Endothelial cell of hepatic sinusoid (primary cell): ENCODE results near the gene NOL7.

Experiments used
- in situ Hi-C: cut with HindIII; loops from 2 replicates; pipeline ENCODE4 v1.10.0; 2017; ENCODE audit warnings: low sequenced_read_pairs

NOL7 gene

DNA sequence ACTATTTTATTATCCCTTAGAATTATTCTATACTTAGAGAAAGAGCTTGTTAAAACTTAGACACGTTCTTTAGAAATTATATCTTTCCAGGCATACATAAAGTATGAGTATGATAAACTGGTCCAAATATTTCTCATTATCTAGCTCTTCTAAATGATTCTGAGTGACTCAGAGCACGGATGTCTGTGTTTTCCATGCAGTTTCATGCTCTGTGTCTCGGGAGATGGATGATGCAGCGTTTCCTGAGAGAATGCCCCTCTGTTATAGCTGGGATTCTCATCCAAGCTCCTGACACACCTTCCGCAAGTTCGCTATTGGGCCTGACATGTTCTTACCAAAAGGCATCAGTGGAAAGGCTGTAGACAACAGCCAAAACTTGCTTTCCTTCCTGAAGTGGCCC lies 21.4 kb upstream of the NOL7 start:
- in situ Hi-C loops = no loop called here

DNA sequence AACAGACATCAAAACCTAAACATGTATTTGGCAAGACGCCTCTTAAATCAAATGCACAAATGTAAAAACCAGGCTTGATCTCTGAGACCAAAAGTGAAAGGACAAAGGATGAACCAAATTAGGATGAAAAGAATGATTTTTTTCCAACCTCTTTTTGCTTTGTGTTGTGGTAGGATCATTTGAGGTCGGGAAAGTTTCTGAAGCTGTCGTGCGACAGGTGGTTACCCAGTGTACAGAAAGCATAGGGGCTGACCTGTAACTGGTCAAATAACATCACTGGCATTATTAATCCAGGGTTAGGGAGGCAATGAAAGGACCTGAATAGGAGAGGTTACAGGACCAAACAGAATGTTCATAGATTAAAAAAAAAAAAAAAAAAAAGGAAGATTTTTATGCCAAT lies 18.1 kb upstream of the NOL7 start:
- in situ Hi-C loops = no loop called here

DNA sequence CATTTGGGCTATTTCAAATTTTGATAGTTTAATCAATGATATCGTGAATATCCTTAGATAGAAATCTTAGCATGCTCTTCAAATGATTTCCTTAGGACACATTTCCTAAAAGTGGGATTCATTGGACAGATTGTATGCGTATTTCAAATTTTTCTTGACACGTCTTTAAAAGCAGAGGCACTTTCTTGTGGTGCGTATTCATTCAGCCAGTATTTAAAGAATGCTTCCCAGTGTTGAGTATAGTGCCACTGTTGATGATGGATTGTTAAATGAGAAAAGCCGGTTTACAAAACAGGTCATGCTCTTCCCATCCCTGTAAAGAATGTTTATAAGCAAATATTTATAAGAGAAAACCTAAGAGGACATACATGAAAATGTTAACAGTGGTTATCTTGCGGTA lies 15.1 kb upstream of the NOL7 start:
- in situ Hi-C loops = loop anchor here (5.0 kb wide), 2 partner anchors 38 to 93 kb away; no protein-coding TSS in a partner anchor

DNA sequence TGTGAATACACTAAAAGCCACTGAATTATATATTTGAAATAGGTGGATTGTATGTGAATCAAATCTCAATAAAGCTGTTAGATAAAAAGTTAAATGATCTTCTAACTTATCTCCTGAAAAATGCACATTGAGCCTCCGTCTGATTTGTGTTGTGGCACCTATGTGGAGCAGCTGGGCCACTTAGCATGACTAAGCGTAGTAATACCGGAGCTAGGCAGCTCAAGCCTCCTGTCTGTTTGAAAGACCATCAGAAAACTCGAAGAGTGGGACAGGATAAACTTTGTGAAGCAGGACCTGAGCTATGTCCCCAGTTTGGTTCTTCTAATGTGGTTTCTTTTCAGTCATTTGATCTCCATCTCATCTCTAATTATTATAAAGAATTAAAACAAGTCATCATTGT lies 11.0 kb upstream of the NOL7 start:
- in situ Hi-C loops = loop anchor here (5.0 kb wide), 2 partner anchors 42 to 97 kb away; no protein-coding TSS in a partner anchor

DNA sequence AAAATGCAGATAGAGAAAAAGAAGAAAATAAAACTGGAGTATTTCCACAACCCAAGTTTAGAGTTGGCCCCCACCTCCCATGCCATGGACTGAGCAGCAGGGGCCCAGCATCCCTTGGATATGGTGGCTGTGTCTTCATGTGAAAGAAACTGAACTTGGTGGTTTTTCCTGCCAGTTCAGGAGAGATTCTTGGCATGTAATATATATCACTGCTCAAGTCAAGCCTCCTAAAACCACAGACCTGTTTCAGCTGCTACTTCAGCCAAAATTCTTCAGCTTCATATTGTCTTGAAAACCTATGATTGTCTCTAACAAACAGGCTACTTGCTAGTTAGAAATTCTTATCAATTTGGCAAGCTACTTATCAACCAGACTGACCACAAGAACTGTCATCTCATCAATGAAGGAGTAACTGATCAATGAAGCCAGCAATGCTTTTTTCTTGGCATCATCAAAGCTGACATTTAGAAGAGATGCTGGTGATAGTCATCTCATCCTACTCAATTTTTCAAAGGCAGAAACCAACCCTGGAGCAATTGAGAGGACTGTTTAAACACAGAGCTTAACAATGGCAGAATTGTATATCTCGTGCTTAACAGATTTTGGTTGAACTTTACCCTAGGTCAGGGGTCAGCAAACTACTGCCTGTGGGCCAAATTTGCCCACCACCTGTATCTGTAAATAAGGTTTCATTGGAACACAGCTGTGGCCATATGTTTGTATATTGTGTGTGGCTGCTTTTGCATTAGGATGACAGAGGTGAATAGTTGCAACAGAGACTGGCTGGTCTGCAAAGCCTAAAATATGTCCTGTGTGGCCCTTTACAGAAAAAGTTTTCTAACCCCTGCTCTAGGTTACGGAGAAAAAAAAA lies 10.4 kb upstream of the NOL7 start:
- in situ Hi-C loops = loop anchor here (5.0 kb wide), 2 partner anchors 42 to 97 kb away; no protein-coding TSS in a partner anchor

DNA sequence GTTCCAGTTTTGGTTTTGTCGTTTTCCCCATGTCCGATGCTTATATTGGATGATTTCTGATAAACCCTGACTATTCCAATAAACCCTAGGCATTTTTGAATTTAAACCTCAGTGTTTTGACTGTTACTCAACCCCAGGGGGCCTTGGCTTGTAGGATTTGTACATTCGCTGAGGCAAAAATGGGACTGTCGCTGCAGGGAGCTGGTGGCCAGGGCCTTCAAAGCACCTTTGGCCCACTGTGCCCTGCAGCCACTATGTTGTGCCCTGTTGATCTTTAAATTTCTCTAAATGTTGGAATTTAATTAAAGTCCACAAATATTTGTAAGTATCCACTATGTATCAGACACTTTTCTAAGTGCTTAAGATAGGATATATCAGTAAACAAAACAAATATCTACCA lies 9.5 kb upstream of the NOL7 start:
- in situ Hi-C loops = no loop called here

DNA sequence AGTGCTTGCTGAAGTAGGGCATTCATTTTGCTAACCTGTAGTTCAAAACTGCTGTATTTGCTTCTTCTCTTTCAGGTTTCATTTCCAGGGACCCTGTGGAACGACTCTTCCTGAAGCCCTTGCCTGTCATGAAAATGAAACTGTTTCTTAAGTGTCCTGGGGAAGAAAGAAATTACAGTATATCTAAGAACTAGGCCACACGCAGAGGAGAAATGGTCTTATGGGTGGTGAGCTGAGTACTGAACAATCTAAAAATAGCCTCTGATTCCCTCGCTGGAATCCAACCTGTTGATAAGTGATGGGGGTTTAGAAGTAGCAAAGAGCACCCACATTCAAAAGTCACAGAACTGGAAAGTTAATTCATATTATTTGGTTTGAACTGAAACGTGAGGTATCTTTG lies 3.4 kb upstream of the NOL7 start:
- in situ Hi-C loops = no loop called here

DNA sequence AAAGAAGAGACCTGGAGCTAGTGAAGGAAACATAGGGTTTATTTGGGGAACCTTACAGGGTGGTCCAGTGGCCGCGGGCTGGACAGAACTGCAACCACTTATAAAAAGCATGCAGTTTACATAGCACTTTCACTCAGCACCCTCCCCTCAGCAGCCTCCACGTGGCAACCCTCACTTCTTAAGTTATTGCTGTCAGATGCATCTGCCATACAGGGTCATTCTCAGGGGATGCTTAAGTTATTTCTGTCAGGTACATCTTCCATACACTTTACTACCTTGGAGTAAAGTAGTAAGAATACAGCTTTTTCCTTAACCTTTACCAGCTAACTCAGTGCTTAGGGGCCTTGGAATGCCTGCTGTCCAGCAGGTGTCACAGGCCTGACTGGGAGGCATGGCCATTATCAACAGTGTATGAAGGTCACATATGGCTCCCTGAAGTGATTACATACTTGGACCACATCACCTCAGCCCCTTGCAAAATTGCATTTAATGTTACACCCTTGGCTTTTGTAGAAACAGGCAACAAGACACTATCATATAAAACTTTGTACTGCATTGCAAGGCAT lies 2.0 kb upstream of the NOL7 start:
- in situ Hi-C loops = no loop called here

DNA sequence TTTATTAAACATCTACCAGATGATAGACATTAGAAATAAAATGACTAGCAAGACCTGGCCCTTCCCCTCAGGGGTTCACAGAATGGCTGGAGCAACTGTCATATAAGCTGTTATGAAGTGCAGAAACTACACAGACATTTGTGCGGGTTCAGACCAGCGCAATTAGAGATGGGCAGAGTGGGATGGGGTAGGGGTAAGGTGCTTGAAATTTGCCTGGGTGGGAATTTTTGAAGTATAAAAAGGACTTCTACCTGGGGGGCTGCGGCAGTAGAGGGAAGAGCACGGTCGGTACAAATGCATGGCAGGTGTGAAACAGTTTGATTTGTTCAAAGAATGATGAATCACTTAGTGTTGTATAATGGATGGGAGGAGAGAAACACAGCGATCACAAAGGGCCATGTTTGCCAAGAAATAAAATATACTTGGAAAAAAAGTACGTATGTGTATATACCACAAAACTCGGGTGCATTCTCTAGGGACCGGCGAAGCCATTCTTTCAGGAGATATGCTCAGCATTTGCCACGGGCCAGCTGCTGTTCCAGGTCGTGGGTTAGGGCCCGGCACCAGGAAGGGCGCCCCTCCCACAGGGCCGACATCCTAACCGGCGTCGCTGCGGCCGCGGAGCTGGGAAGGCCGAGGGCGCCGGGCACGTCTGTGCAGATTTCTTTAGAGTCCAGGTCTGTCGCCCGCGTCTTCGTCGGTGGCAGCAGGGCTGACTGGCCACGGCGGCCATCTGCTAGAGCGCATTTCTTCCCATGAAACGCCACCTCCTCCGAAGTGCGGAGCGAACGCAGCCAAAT lies 809 bp upstream of the NOL7 start:
- in situ Hi-C loops = no loop called here

DNA sequence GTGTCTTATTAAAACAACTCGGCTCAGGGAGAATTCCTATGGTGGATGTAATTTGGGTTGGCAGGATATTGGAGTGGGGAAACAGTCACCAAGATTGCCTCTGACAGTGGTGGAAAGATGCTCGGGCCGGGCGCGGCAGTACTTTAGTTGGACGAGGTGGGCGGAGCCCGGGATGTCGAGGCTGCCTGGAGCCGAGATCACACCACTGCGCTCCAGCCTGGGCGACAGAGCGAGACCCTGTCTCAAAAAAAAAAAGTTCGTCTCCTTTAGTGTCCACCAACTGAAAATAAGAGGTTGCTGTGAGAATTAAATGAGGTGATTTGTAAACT lies 621 bp downstream of the NOL7 start:
- in situ Hi-C loops = no loop called here

DNA sequence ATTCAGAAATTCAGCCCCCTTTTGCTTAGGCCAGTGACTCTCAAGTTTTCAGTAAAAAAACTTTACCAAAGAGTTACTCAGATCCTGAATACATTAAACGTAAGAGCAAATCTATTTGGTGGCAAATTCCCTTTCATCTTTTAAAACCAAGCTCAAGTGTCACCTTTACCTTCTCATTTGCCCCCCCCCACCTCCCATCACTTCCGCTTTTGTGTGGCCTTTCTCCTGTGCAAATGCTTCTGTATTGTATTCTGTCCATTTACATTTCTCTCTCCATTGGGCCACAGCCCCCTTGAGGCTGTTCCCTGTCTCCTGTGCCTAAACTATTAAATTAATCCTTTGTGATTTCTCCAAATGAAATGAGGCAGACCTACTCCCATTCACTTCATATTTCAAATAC lies 1.9 kb downstream of the NOL7 start:
- in situ Hi-C loops = no loop called here

DNA sequence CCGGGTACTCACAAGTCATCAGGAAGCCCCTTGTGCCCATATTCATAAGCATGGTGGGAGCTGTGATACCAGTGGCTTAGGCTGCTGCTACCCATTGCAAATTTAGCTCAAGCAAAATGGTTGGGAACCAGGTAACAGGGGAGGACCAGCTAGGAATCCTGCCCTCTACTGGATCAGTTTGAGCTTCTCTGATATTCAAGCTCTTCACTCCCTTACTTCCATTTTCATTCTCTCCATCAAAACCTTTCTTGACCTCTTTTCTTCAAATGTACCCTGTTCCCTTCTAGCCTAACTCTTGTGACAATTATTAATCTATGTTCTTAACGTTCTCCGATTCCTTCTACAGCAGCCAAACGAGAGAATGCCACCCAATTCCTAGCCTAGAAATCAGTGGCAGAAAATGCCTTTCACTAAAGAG lies 9.7 kb downstream of the NOL7 start:
- in situ Hi-C loops = no loop called here

DNA sequence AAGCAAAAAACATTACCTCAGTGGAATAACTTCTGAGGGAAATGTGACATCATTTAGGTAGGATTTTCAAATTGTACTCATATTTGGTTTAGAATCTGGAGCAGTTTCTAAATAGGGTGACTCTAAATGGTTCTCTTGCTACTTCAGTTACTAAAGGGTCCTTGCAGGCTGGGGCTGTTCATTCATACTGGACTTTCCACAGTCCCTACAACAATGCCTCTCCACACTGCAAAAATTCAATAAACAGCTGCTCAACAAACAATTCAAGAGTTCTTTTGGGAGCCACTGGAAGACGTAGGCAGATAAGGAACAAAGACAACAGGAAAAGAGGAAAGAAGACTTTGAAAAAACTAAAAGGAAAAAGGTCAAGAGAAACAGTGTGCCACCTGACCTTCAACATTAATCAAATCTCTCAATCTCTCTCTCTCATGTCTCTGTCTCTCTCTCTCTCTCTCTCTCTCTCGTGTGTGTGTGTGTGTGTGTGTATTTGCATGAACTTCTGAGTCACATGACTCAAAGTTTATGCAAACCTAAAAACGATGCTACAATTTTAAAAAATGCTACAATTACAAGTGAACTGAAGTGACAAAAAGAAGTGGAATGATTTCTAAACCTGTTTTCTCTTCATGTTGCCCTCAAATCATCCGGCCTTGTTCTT lies 14.5 kb downstream of the NOL7 start:
- in situ Hi-C loops = no loop called here

DNA sequence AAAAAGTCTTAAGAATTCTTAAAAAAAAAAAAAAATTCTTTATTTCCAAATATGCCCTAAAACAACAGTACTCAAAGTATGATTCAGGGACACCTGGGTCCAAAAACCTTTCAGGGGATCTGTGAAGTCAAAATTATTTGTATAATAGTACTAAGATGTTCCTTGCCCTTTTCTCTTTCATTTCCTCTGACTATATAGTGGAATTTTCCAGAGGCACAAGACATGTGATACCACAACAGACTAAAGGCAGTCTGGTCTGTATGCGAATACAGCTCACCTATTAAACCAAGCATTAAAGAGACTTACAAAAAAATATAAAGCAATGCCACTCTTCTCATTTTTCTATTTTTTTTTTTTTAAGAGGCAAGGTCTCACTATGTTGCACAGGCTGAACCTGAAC lies 15.4 kb downstream of the NOL7 start:
- in situ Hi-C loops = no loop called here

DNA sequence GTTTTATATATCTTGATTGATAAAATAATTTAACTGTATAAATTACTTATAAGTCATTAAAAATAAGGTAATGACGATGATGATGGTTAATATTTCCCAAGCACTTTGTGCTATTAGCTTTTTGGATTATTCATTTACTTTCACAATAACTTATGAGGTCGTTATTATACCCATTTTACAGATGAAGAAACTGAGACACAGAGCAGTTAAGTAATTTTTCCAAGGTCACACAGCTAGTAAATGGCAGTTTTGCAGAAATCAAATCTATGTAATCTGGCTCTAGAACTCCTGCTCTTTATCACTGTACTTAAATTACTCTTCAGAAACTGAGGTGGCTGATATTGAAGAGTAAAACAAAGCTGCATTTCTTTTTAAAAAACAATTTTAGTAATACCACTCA lies 18.2 kb downstream of the NOL7 start:
- in situ Hi-C loops = no loop called here

DNA sequence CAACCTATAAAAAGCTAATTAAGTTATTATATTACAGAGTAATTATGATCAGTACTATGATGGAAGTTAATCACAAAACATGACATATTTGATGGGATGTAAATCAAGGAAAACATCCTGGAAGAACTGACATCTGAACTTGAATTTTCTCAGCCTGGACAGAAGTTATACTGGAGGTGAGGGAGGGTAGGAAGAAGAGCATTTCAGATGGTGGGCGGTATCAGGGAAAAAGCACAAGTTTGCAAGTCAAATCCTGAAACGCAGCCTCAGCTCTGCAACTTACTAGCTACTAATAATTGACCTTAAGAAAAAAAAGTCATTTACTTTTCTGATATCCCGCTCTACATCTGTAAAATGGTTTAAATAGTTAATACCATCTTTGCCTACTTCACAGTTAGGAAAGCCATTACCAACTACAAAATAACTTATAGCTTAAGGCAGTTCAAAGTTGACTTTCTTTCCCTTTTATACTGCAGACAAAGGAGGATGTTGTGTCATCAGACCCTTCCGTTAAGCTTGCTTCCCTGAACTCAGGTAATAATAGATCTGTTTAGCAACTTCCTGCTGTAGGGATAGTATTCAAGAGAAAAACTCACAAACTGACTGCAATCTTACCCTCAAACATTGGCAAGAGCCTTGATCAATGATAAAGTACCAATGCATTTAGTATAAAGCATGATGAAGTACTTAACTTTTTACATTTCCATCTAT lies 21.0 kb downstream of the NOL7 start:
- in situ Hi-C loops = no loop called here

DNA sequence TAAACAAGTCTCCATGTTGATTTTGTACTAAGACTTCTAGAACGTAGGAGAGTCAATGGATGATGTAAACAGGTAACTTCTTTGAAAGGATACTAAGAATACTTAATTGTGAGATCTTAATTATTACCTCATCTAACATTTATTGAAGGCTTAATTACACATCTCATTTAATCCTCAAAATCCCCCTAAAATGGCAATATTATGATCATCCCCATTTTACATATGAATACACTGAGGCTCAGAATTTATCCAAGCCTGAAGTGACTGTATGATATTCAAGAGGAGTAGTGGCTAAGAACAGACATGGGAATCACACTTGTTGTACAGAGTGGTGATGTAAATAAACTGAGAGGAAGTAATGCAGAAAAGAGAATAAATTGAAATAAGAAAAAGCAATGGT lies 22.9 kb downstream of the NOL7 start:
- in situ Hi-C loops = no loop called here

DNA sequence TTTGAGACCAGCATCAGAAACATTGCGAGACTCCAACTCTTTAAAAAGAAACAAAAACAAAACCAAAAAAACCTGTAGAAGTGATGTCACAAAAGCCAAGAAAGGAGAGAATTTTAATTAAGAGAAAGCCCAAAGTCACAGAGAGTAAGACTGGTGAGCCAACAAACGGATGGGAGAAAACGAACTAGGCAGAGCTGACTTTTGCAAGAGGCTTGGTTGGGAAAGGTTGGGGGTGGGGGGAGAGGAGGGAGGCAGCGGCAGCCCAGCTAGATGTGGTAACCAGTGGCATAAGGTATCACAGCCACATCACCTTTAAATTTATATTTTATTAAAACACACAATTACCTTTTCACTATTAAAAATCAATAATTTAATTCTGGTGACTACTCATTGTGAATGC lies 23.5 kb downstream of the NOL7 start:
- in situ Hi-C loops = no loop called here

DNA sequence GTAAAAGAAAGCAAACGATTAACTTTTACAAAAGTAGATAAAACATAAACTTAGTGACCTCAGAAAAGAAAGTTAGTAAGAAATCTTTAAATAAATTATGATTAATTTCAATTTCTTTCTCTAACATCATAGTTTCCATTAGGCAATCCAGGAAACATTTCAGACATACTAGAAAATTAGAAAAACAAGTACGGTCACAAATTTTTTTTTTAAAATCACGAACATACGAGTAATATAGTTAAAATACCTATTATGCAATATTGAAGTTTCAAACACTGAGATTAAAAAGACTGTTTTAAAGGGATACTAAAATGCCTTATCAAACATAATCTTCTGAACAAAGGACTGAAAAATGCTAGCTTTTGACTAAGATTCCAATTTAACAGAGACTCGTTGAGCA lies 26.2 kb downstream of the NOL7 start:
- in situ Hi-C loops = no loop called here

DNA sequence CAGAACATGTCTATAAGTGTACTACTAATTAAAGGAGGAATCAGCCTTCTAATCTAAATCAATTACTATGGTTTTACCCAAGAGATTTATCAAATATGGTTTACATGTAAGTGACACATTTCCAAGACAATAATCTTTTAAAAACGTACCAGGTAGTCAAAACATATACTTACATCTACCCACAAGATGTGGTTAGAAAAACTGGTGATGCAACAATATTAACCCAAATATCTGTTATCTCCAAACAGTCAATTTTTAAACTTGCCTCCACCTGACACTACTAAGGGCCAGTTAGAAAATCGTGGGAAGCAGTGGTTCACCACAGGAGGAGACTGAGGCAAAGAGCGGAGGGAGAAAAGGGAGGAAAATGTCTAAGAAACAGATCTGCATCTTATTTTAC lies 28.0 kb downstream of the NOL7 start:
- in situ Hi-C loops = no loop called here

DNA sequence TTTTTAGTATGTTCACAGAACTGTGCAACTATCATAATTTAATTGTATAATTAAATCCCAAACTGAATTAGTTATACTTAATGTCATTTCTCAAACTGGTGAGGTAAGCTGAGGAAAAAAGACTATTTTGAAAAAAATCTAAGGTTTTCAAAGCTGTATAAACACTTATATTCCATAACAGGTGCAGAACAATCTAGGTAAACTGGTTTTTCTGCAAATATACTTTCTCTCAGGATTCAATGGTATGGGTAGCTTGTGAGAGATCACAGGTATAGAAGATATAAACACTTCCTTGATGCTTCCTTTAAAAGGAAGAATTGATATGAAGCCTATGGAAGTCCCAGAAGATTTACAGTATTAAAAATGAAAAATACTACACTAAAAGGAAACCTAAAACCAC lies 33.7 kb downstream of the NOL7 start:
- in situ Hi-C loops = no loop called here
